SH-SY5Y (cell line): ENCODE data around the gene NPHP4.

Source experiments
- GATA2 ChIP-seq: IDR thresholded peaks from 2 replicates; pipeline ENCODE4 v1.6.1; 2011; ENCODE audit warnings: mild to moderate bottlenecking, low read depth, low read length
- GATA3 ChIP-seq: IDR thresholded peaks from 2 replicates; pipeline ENCODE4 v1.6.1; 2011; ENCODE audit warnings: low read depth, mild to moderate bottlenecking, low read length, moderate library complexity

DNA sequence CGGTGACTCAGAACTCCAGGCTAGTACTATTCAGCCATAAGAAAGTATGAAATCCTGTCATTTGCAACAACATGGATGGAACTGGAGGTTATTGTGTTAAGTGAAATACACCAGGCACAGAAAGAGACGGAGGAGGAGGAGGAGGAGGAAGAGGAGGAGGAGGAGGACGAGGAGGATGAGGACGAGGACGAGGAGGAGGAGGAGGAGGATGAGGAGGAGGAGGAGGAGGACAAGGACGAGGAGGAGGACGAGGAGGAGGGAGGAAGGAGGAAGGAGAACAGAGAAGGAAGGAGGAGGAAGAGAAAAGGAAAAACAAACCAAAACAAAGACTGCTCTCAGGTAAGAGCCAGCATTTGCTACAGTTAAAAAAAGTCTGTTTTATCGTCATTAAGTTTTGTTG lies 178.7 kb downstream of the NPHP4 start:
- TF ChIP-seq GATA2 (no peak), GATA3 (no peak)
